GM13977 (cell line): Measurements from ENCODE around the gene TXNDC2.

Experiments
- DNase-seq: peaks from one replicate; pipeline ENCODE4 v3.0.0; 2012; ENCODE audit warnings: low spot score
- in situ Hi-C: fragments of 300-500 bp; cut with MboI; formaldehyde crosslinking; loops from one replicate; pipeline ENCODE4 v1.12.0; 2022; ENCODE audit warnings: low sequenced_read_pairs, low pct_unique_long_range_greater_than_20kb, mixed read lengths, inconsistent platforms; ENCODE audit not compliant: unreplicated experiment
- TF ChIP-seq, protein P1 (sequence below): IDR thresholded peaks from 2 replicates; pipeline ENCODE4 v1.5.1; 2012; ENCODE audit warnings: mild to moderate bottlenecking, control low read depth; ENCODE audit not compliant: insufficient read depth; ENCODE audit errors: extremely low read depth, missing control alignments

The TXNDC2 gene

DNA sequence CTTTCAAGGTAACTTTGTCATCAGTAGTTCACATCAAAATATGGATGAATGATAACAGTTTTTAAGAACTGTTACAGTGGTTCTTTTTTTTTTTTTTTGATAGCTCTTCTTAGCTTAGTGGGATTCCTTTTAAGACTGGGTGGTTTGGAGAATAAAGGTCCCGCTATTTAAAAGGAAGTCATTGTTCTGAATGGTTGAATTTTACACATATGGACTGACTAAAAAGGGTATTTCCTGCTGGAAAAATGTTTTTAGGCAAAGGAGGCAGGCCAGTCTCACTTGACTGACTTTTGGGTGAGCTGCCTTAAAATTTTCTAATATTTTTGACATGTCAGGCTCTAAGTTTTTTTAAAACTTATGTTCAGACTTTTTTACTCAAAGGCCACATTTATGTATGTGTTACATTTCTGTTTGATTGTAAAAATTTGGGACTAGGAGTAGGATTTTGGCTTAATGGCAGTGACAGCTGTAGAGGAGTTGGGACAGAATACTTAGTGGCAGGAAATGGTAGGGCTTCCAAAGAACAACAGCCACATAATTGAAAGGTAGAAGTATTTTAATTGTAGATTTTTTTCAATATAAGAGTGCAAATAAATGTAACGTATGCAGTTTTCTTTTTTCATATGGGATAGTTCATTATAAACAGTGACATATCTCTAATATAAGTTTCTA, 41.8 kb downstream of the TXNDC2 start:
- in situ Hi-C loops = no loop called here
- no peak for DNase-seq
- TF ChIP-seq, protein P1, sequence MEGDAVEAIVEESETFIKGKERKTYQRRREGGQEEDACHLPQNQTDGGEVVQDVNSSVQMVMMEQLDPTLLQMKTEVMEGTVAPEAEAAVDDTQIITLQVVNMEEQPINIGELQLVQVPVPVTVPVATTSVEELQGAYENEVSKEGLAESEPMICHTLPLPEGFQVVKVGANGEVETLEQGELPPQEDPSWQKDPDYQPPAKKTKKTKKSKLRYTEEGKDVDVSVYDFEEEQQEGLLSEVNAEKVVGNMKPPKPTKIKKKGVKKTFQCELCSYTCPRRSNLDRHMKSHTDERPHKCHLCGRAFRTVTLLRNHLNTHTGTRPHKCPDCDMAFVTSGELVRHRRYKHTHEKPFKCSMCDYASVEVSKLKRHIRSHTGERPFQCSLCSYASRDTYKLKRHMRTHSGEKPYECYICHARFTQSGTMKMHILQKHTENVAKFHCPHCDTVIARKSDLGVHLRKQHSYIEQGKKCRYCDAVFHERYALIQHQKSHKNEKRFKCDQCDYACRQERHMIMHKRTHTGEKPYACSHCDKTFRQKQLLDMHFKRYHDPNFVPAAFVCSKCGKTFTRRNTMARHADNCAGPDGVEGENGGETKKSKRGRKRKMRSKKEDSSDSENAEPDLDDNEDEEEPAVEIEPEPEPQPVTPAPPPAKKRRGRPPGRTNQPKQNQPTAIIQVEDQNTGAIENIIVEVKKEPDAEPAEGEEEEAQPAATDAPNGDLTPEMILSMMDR = no peak

DNA sequence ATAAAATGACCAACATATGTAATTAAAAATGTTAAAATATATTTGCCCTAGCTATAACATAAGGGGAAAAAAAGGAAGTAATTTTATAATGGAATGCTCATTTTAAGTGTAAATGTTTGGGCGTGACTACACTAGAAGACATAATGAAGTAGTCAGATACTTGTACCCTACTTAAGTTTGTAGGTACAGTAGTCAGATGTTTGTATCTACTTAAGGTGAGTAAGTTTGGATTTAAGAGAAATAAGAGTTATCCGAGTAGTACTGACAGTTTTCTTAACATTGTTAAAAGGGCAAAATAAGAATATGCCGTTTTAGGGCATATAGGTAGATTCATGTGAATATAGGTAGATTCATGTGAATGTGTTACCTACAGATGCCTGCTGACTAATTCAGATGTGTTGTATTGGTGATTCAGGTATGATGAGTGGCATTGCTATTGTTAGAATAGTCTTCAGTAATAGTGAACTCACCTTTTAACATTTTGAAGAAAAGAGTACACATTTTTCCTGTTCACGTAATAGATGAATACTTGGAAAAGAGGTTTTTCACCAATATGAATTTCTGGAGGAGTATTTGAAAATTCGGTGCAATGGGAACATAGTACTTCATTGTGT, 43.0 kb downstream of the TXNDC2 start:
- no peak for DNase-seq
- in situ Hi-C loops = no loop called here

DNA sequence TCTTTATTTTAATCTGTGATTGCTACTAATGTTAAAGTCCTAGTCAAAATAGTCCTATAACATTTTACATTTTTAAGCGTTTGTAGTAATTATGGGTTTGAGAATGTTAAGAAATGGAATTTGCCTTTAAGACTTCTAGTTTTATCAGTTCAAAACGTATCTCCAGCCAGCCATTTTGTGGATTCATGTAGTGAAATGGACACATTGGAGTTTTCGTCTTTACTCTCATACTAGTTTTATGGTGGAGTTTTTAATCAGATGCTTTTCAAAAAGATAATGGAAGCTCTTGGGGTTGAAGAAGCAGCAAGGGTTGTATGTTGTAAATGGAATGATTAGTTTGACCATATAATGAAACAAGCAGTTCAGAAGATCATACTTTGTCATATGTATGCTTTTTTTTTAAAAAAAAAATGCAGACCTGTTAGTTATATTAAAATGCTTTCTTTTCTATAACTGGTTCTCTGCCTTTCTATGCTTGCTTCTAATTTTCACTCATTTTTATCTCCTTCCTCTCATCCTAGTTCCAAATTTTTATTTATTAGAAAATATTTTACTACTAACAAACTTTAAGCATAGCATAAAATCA, 44.6 kb downstream of the TXNDC2 start:
- DNase-seq = no peak
- TF ChIP-seq, protein P1 = no peak
- in situ Hi-C loops = no loop called here

More for the DNA sequence above, 43.0 kb downstream of the TXNDC2 start:
- TF ChIP-seq, protein P1 = no peak

DNA sequence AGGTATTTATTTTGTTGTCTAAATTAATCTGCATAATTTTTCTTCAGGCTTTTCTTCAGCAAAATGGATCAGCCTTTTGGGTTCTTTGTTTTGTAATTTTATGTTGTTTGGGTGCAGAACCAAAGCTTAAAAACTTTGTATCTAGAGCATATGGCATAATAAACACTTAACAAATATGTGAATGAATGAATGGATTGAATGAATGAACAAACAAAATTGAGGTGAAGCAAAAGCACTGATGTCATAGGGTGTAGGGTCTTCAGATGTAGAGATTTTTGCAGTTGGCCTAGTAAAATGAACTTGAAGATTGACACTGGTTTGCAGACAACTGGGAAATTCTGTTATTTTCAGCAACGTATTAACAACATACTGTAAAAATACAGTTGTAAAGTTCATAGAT, 45.4 kb downstream of the TXNDC2 start:
- in situ Hi-C loops = no loop called here
- TF ChIP-seq, protein P1 = no peak
- DNase-seq = no peak

DNA sequence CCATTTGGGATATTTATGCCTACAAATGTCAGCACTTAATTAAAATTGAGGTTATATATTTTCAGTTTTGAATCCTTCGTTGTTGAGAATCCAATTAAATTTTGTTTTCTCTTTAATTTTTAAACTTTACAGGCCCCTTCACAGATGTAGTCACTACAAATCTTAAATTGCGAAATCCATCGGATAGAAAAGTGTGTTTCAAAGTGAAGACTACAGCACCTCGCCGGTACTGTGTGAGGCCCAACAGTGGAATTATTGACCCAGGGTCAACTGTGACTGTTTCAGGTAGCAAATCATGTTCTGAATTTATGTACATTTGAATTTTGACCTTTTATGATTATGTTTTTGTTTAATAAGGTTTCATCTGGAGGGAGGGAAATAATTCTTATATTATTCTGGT, 45.9 kb downstream of the TXNDC2 start:
- in situ Hi-C loops = no loop called here
- TF ChIP-seq, protein P1 = no peak
- DNase-seq = no peak

DNA sequence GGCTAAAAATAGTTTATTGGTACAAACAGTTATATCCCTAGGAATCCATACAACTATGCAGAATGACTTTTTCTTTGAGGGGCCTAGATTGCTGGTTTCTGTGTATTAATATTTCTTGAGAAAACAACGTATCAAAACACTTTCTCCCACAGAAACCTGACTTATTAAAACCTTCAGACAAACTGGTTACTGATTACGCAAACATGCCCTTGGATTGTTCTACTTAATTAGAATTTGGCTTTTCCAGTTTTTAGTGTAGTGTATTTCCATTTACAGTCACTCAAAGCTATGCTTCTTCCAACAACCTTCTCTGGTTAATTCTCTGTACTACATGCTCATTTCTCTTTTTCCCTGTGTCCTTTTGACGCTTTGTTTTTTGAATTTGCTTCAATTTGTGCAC, 48.1 kb downstream of the TXNDC2 start:
- DNase-seq = no peak
- in situ Hi-C loops = no loop called here
- TF ChIP-seq, protein P1 = no peak
